ENCODE results near the gene IMMP2L.

IMMP2L gene

GRCh38 chr7:111049971-111050680, 512.2 kb downstream of the IMMP2L start:
- Histone ChIP-seq H3K9me3 (ENCODE audit: control insufficient read depth, insufficient read depth, low read length) (no peaks in the 10 kb centered on the region), H3K9ac (ENCODE audit: low read depth, low read length) (peak overlapping the region; percentile 17), H3K4me1 (ENCODE audit: insufficient read depth, low read length) (peaks cover 41% of the 10 kb centered on the region), H3K36me3 (ENCODE audit: insufficient read depth, low read length) (no peaks in the 10 kb centered on the region)

GRCh38 chr7:111047595-111047994, 514.7 kb downstream of the IMMP2L start:
- peaks cover 32% of the 10 kb centered on the region for H3K4me1 ChIP-seq (ENCODE audit: insufficient read depth, low read length)
- no peak overlapping the region for H3K9ac ChIP-seq (ENCODE audit: low read depth, low read length)
- H3K36me3 ChIP-seq (ENCODE audit: insufficient read depth, low read length) = no peaks in the 10 kb centered on the region
- H3K9me3 ChIP-seq (ENCODE audit: control insufficient read depth, insufficient read depth, low read length) = no peaks in the 10 kb centered on the region

- H3K4me1 ChIP-seq (ENCODE audit: insufficient read depth, low read length) = peaks cover 21% of the 10 kb centered on the region
- no peak overlapping the region for H3K9ac ChIP-seq (ENCODE audit: low read depth, low read length)
- no peaks in the 10 kb centered on the region for H3K36me3 ChIP-seq (ENCODE audit: insufficient read depth, low read length)
- no peaks in the 10 kb centered on the region for H3K9me3 ChIP-seq (ENCODE audit: control insufficient read depth, insufficient read depth, low read length)
Measured at GRCh38 chr7:111045449-111045848, 516.8 kb downstream of the IMMP2L start.

- no peaks in the 10 kb centered on the region for H3K9me3 ChIP-seq (ENCODE audit: control insufficient read depth, insufficient read depth, low read length)
- H3K4me1 ChIP-seq (ENCODE audit: insufficient read depth, low read length) = peaks cover 10% of the 10 kb centered on the region; the same call in 1 of the 2 replicates
- no peaks in the 10 kb centered on the region for H3K36me3 ChIP-seq (ENCODE audit: insufficient read depth, low read length)
- H3K9ac ChIP-seq (ENCODE audit: low read depth, low read length) = no peak overlapping the region
Measured at GRCh38 chr7:111043561-111043960, 518.7 kb downstream of the IMMP2L start.

- Histone ChIP-seq H3K36me3 (ENCODE audit: insufficient read depth, low read length) (no peaks in the 10 kb centered on the region), H3K4me1 (ENCODE audit: insufficient read depth, low read length) (peaks cover 10% of the 10 kb centered on the region; the same call in 1 of the 2 replicates), H3K9ac (ENCODE audit: low read depth, low read length) (no peak overlapping the region), H3K9me3 (ENCODE audit: control insufficient read depth, insufficient read depth, low read length) (no peaks in the 10 kb centered on the region)
Measured at GRCh38 chr7:111042842-111043241, 519.5 kb downstream of the IMMP2L start.

- Histone ChIP-seq H3K9me3 (ENCODE audit: control insufficient read depth, insufficient read depth, low read length) (no peaks in the 10 kb centered on the region), H3K4me1 (ENCODE audit: insufficient read depth, low read length) (peaks cover 10% of the 10 kb centered on the region; the same call in 1 of the 2 replicates), H3K36me3 (ENCODE audit: insufficient read depth, low read length) (no peaks in the 10 kb centered on the region), H3K9ac (ENCODE audit: low read depth, low read length) (no peak overlapping the region)
Measured at GRCh38 chr7:111041577-111041976, 520.7 kb downstream of the IMMP2L start.

GRCh38 chr7:111038185-111038584, 524.1 kb downstream of the IMMP2L start:
- H3K4me1 ChIP-seq (ENCODE audit: insufficient read depth, low read length) = peaks cover 7% of the 10 kb centered on the region; the same call in 1 of the 2 replicates
- no peaks in the 10 kb centered on the region for H3K9me3 ChIP-seq (ENCODE audit: control insufficient read depth, insufficient read depth, low read length)
- no peaks in the 10 kb centered on the region for H3K36me3 ChIP-seq (ENCODE audit: insufficient read depth, low read length)
- no peak overlapping the region for H3K9ac ChIP-seq (ENCODE audit: low read depth, low read length)

GRCh38 chr7:111031916-111032315, 530.4 kb downstream of the IMMP2L start:
- peaks cover 4% of the 10 kb centered on the region; the same call in 1 of the 2 replicates for H3K4me1 ChIP-seq (ENCODE audit: insufficient read depth, low read length)
- no peaks in the 10 kb centered on the region for H3K9me3 ChIP-seq (ENCODE audit: control insufficient read depth, insufficient read depth, low read length)
- no peaks in the 10 kb centered on the region for H3K36me3 ChIP-seq (ENCODE audit: insufficient read depth, low read length)
- H3K9ac ChIP-seq (ENCODE audit: low read depth, low read length) = no peak overlapping the region

- no peaks in the 10 kb centered on the region for H3K9me3 ChIP-seq (ENCODE audit: control insufficient read depth, insufficient read depth, low read length)
- no peak overlapping the region for H3K9ac ChIP-seq (ENCODE audit: low read depth, low read length)
- no peaks in the 10 kb centered on the region for H3K36me3 ChIP-seq (ENCODE audit: insufficient read depth, low read length)
- H3K4me1 ChIP-seq (ENCODE audit: insufficient read depth, low read length) = peaks cover 13% of the 10 kb centered on the region
Measured at GRCh38 chr7:111030336-111030735, 532.0 kb downstream of the IMMP2L start.

GRCh38 chr7:111029574-111030251, 532.6 kb downstream of the IMMP2L start:
- H3K36me3 ChIP-seq (ENCODE audit: insufficient read depth, low read length) = no peaks in the 10 kb centered on the region
- H3K4me1 ChIP-seq (ENCODE audit: insufficient read depth, low read length) = peaks cover 13% of the 10 kb centered on the region
- no peak overlapping the region for H3K9ac ChIP-seq (ENCODE audit: low read depth, low read length)
- H3K9me3 ChIP-seq (ENCODE audit: control insufficient read depth, insufficient read depth, low read length) = no peaks in the 10 kb centered on the region

GRCh38 chr7:111029141-111029572, 533.1 kb downstream of the IMMP2L start:
- Histone ChIP-seq H3K4me1 (ENCODE audit: insufficient read depth, low read length) (peaks cover 13% of the 10 kb centered on the region), H3K9ac (ENCODE audit: low read depth, low read length) (no peak overlapping the region), H3K9me3 (ENCODE audit: control insufficient read depth, insufficient read depth, low read length) (no peaks in the 10 kb centered on the region), H3K36me3 (ENCODE audit: insufficient read depth, low read length) (no peaks in the 10 kb centered on the region)

GRCh38 chr7:111027396-111027795, 534.9 kb downstream of the IMMP2L start:
- Histone ChIP-seq H3K4me1 (ENCODE audit: insufficient read depth, low read length) (peaks cover 13% of the 10 kb centered on the region), H3K9ac (ENCODE audit: low read depth, low read length) (no peak overlapping the region), H3K9me3 (ENCODE audit: control insufficient read depth, insufficient read depth, low read length) (no peaks in the 10 kb centered on the region), H3K36me3 (ENCODE audit: insufficient read depth, low read length) (no peaks in the 10 kb centered on the region)

- H3K36me3 ChIP-seq (ENCODE audit: insufficient read depth, low read length) = no peaks in the 10 kb centered on the region
- no peak overlapping the region for H3K9ac ChIP-seq (ENCODE audit: low read depth, low read length)
- H3K9me3 ChIP-seq (ENCODE audit: control insufficient read depth, insufficient read depth, low read length) = no peaks in the 10 kb centered on the region
- peaks cover 13% of the 10 kb centered on the region for H3K4me1 ChIP-seq (ENCODE audit: insufficient read depth, low read length)
Measured at GRCh38 chr7:111026806-111027205, 535.5 kb downstream of the IMMP2L start.

GRCh38 chr7:111026343-111026742, 535.9 kb downstream of the IMMP2L start:
- Histone ChIP-seq H3K9ac (ENCODE audit: low read depth, low read length) (no peak overlapping the region), H3K4me1 (ENCODE audit: insufficient read depth, low read length) (peaks cover 13% of the 10 kb centered on the region), H3K9me3 (ENCODE audit: control insufficient read depth, insufficient read depth, low read length) (no peaks in the 10 kb centered on the region), H3K36me3 (ENCODE audit: insufficient read depth, low read length) (no peaks in the 10 kb centered on the region)

GRCh38 chr7:111025006-111025405, 537.3 kb downstream of the IMMP2L start:
- Histone ChIP-seq H3K4me1 (ENCODE audit: insufficient read depth, low read length) (peaks cover 13% of the 10 kb centered on the region), H3K9me3 (ENCODE audit: control insufficient read depth, insufficient read depth, low read length) (no peaks in the 10 kb centered on the region), H3K36me3 (ENCODE audit: insufficient read depth, low read length) (no peaks in the 10 kb centered on the region), H3K9ac (ENCODE audit: low read depth, low read length) (no peak overlapping the region)
